Pancreas (tissue), 10 donors: Measurements from ENCODE around the gene ITFG1. TPM values are rescaled to one million over a fixed set of nuclear protein-coding genes. Genes with fewer than 3 reads are reported as not detected.
A peak's percentile ranks its signal among the peaks of the same experiment; 100 is the strongest.

Experiments used
- ATAC-seq, 4 donors: fragments of 200-7000 bp; cut with Tn5 transposase; one replicate each; pipeline versions ENCODE4 v1.8.0 to v1.9.1; 2020; ENCODE audit warnings: mild to moderate bottlenecking in 4 of 4, moderate library complexity in 4 of 4
- DNase-seq, 6 donors: peaks; one replicate each; pipeline ENCODE4 v3.0.0-alpha.2; 2020
- FAIRE-seq: peaks from 2 replicates; lab custom pipeline; 2012; peaks lifted over from hg19 to GRCh38; lab: Jason Lieb, UNC
- H3K27ac ChIP-seq, 4 donors: fragments of 200-600 bp; sonication (generic); 1 replicate in 3 of 4; 2 replicates in 1 of 4; pipeline versions ENCODE4 v1.5.0 to v1.8.0; 2020
- H3K27me3 ChIP-seq, 4 donors: fragments of 200-600 bp; one replicate each; pipeline ENCODE4 v1.8.0; 2021
- H3K36me3 ChIP-seq, 3 donors: fragments of 200-600 bp; sonication (generic) in 1 of 3; one replicate each; pipeline versions ENCODE4 v1.5.0 to v1.8.0; 2020 to 2021
- H3K4me1 ChIP-seq, 3 donors: fragments of 200-600 bp; one replicate each; pipeline ENCODE4 v1.8.0; 2021
- H3K4me3 ChIP-seq, 4 donors: fragments of 200-600 bp; sonication (generic) in 2 of 4; one replicate each; pipeline versions ENCODE4 v1.5.0 to v1.8.0; 2020 to 2021
- H3K9me3 ChIP-seq, 4 donors: fragments of 200-600 bp; one replicate each; pipeline ENCODE4 v1.8.0; 2021
- CTCF ChIP-seq, 4 donors: fragments of 200-600 bp; sonication (generic) in 3 of 4; IDR thresholded peaks; one replicate each; pipeline versions ENCODE4 v1.5.0 to v1.8.0; 2021; ENCODE audit warnings: antibody characterized with exemption in 4 of 4
- WGBS, 2 donors: extraction: QIAGEN DNeasy Blood & Tissue Kit; methylation state at CpG; one replicate each; pipeline ENCODE4 v1.1.7; 2013; 5-methylcytosine and 5-hydroxymethylcytosine counted together
- intact Hi-C, 3 donors: fragments of 100-400 bp; cut with DNase I; formaldehyde crosslinking; loops; one replicate each; pipeline versions ENCODE4 v1.11.1 to v1.14.2; 2022
- polyA plus RNA-seq, 2 donors: library from polyadenylated mRNA; stranded (reverse); fragments of 200-250 nt; gene quantifications; one replicate each; pipeline ENCODE4 v1.2.3, GENCODE V29; 2013
- total RNA-seq, 6 donors: library from RNA; stranded (reverse); fragmentation: NEBNext Ultra II Directional in 4 of 6; extraction: Animal tissue kit (Norgen Biotek cat#: 25700) in 4 of 6; gene quantifications; one replicate each; pipeline versions ENCODE4 v1.2.1 to v1.2.4, GENCODE V29; 2021 to 2023
- donor health status: healthy with polysubstance abuse.
- donor health status: DM: no; HTN: no; CAD: no; lungs with moderate emphysema.
- donor health status: DM: no; HTN: no; CAD: no.
- donor health status: control.
- donor health status: control.
- donor health status: Bipolar disorder and iron deficiency.
- donor health status: DM: yes; HTN: yes; CAD: no.
- donor health status: DM: no; HTN: no; CAD: no.
- donor health status: DM: no; HTN: no; CAD: no.
- donor health status: DM: yes; HTN: yes; CAD: no.

Gene ITFG1
- total and polyA plus RNA-seq, 8 donors = 5.9 to 33.9 (median 21.2) TPM

GRCh38 chr16:47175152-47175551, 285.7 kb downstream of the ITFG1 start:
- DNase-seq (no peak), ATAC-seq (no peak), FAIRE-seq (peak; percentile 90)
- intact Hi-C loops = no loop called here
- H3K27ac ChIP-seq = no peak overlapping the region
- no peaks in the 10 kb centered on the region for H3K4me1 ChIP-seq
- no peak for TF ChIP-seq CTCF (IDR thresholded peaks at IDR 0.05)
- no peaks in the 10 kb centered on the region for H3K36me3 ChIP-seq
- H3K9me3 ChIP-seq = no peaks in the 10 kb centered on the region
- H3K27me3 ChIP-seq = no peaks in the 10 kb centered on the region
- H3K4me3 ChIP-seq = no peak overlapping the region

- DNase-seq = no peak
- Histone ChIP-seq H3K4me3 (no peak overlapping the region), H3K9me3 (no peaks in the 10 kb centered on the region), H3K27me3 (no peaks in the 10 kb centered on the region), H3K27ac (no peak overlapping the region), H3K36me3 (peaks cover 0 to 4% (median 0%) of the 10 kb centered on the region in 3 donors), H3K4me1 (no peaks in the 10 kb centered on the region)
- no peak for ATAC-seq
- 90 to 91% methylated on average over 10 of the region's 10 CpGs for WGBS, 2 donors
- no peak for TF ChIP-seq CTCF (IDR thresholded peaks at IDR 0.05)
- intact Hi-C loops = no loop called here
- no peak for FAIRE-seq
These were observed 298.0 kb downstream of the ITFG1 start for GRCh38 chr16:47162670-47163420.

- WGBS, 2 donors = 92 to 95% methylated on average over 4 of the region's 4 CpGs
- Histone ChIP-seq H3K36me3 (peaks cover 0 to 6% (median 0%) of the 10 kb centered on the region in 3 donors), H3K27me3 (no peaks in the 10 kb centered on the region), H3K27ac (no peak overlapping the region), H3K4me1 (no peaks in the 10 kb centered on the region), H3K9me3 (no peaks in the 10 kb centered on the region), H3K4me3 (no peak overlapping the region)
- no peak for FAIRE-seq
- DNase-seq = no peak
- no peak for TF ChIP-seq CTCF (IDR thresholded peaks at IDR 0.05)
- ATAC-seq = no peak
- intact Hi-C loops = no loop called here
These were observed 299.4 kb downstream of the ITFG1 start for GRCh38 chr16:47161464-47161863.

- Histone ChIP-seq H3K4me1 (no peaks in the 10 kb centered on the region), H3K4me3 (no peak overlapping the region), H3K27me3 (no peaks in the 10 kb centered on the region), H3K27ac (no peak overlapping the region), H3K9me3 (no peaks in the 10 kb centered on the region), H3K36me3 (peaks cover 0 to 6% (median 0%) of the 10 kb centered on the region in 3 donors)
- TF ChIP-seq CTCF (IDR thresholded peaks at IDR 0.05) = no peak
- intact Hi-C loops = no loop called here
- DNase-seq = no peak
- ATAC-seq = no peak
- FAIRE-seq = no peak
- 93 to 94% methylated on average over 3 of the region's 3 CpGs for WGBS, 2 donors
These were observed 300.4 kb downstream of the ITFG1 start for GRCh38 chr16:47160422-47160821.

- Histone ChIP-seq H3K4me3 (no peak overlapping the region), H3K27me3 (no peaks in the 10 kb centered on the region), H3K4me1 (no peaks in the 10 kb centered on the region), H3K36me3 (peaks cover 0 to 6% (median 0%) of the 10 kb centered on the region in 3 donors), H3K9me3 (no peaks in the 10 kb centered on the region), H3K27ac (no peak overlapping the region)
- intact Hi-C loops = no loop called here
- TF ChIP-seq CTCF (IDR thresholded peaks at IDR 0.05) = no peak
- ATAC-seq (no peak), DNase-seq (no peak), FAIRE-seq (no peak)
These were observed 301.9 kb downstream of the ITFG1 start for GRCh38 chr16:47158992-47159391.
